NCI-H2227 (cell line): ENCODE results near the gene GDAP1L1.

ENCODE experiments used
- DNase-seq: peaks from one replicate; lab custom pipeline; 2025; ENCODE audit not compliant: unreplicated experiment; lab: John Stamatoyannopoulos, UW

Gene GDAP1L1

DNA sequence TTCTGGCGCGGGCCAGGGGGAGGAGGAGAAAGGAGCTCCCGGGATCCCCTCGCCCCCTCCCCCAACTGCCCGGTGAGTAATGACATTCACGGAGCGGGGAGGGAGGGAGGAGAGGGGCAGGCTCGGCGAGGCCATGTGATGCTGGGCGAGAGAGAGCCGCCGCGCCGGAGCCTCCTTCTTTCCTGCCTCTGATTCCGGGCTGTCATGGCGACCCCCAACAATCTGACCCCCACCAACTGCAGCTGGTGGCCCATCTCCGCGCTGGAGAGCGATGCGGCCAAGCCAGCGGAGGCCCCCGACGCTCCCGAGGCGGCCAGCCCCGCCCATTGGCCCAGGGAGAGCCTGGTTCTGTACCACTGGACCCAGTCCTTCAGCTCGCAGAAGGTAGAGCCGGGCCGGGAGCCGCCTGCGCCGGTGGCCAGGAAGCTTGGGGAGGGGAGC, at the start of gene GDAP1L1:
GDAP1L1 (plus strand) TSS at position 178 of the 441 bp plus-strand sequence; CDS start at position 205, 27 bp downstream.
- DNase-seq: peak; percentile 82

GRCh38 chr20:44198872-44199271, 48.2 kb upstream of the GDAP1L1 start:
- no peak for DNase-seq

GRCh38 chr20:44199877-44200276, 47.2 kb upstream of the GDAP1L1 start:
- no peak for DNase-seq

DNA sequence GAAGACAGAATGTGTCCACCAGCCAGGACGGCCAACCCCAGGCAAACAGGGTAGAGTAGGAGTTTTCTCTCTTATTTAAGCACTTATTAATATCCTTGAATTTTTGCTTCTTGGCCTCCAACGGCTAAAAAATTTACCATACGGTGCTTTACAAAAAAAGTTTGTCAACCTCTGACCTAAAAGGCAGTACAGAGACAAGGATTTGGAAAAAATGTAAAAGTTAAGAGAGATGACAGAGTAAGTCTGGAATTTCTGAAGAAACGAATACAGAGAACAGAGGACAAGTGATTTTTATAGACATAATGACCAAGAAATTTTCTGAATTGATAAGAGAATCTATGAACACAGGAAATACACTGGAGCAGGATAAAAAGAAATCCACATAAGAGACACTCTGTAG, 46.7 kb upstream of the GDAP1L1 start:
- no peak for DNase-seq

DNA sequence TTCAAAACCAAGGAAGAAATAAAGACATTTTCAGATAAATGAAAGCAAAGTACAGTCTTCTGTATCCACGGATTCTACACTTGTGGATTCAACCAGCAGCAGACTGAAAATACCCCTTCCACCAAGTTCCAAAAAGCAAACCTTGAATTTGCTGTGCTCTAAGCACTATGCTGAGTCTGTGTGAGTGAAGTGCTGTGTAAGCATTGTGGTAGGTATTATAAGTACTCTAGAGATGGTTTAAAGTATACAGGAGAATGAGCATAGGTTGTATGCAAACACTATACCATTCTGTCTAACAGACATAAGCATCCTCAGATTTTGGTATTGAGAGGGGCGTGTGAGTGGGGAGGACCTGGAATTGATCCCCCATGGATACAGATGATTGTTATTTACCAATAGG, 46.1 kb upstream of the GDAP1L1 start:
- DNase-seq: no peak

GRCh38 chr20:44203161-44203560, 43.9 kb upstream of the GDAP1L1 start:
- DNase-seq: no peak

GRCh38 chr20:44204156-44204831, 42.8 kb upstream of the GDAP1L1 start:
- no peak for DNase-seq

DNA sequence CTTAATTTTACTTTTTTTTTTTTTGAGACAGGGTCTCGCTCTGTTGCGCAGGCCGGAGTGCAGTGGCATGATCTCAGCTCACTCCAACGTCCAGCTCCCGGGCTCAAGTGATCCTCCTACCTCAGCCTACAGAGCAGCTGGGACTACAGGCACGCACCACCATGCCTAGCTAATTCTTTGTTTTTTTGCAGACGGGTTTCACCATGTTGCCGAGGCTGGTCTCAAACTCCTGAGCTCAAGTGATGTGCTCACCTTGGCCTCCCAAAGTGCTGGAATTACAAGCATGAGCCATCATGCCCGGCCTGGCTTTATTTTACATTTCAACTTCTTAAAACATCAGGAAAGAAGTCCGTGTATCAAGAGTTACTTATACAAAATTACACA, 42.3 kb upstream of the GDAP1L1 start:
- no peak for DNase-seq

- no peak for DNase-seq
These were observed 41.0 kb upstream of the GDAP1L1 start for GRCh38 chr20:44206132-44206531.

GRCh38 chr20:44207126-44207723, 39.9 kb upstream of the GDAP1L1 start:
- DNase-seq: no peak

DNA sequence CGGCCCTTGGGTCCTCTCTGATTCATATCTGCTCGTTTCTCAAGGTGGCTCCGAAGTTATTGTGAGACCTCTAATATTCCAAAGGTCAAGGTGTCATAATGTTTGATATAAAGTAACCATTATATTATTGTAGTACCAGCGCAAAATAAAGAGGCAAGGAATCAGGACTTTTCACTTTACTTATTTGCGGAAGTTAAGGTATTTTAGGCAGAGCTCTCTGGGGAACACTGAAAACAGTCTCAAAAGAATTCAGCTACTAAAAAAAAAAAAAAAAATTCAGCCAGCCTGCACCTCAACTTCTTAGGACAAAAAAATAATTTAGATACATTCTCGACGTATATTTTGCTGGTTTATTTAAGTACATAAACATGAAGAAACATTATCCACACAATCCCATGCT, 38.9 kb upstream of the GDAP1L1 start:
- DNase-seq: no peak

DNA sequence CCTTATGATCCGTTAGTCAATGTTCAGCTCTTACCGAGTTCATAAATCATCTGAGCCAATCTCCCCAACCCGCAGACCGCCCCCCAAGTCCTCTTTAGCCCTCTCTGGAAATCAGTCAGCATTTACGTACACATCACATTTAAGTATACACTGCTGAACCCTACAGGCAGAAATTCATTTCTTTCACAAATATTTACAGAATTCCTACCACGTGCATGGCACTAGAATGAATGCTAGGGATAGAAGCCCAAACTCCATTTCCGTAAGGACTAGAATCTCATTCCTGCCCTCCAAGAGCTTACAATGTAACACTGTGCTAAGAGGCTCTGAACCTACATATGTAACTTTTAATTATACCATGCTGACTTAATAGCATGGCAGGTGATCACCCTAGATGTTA, 38.3 kb upstream of the GDAP1L1 start:
- DNase-seq: no peak

DNA sequence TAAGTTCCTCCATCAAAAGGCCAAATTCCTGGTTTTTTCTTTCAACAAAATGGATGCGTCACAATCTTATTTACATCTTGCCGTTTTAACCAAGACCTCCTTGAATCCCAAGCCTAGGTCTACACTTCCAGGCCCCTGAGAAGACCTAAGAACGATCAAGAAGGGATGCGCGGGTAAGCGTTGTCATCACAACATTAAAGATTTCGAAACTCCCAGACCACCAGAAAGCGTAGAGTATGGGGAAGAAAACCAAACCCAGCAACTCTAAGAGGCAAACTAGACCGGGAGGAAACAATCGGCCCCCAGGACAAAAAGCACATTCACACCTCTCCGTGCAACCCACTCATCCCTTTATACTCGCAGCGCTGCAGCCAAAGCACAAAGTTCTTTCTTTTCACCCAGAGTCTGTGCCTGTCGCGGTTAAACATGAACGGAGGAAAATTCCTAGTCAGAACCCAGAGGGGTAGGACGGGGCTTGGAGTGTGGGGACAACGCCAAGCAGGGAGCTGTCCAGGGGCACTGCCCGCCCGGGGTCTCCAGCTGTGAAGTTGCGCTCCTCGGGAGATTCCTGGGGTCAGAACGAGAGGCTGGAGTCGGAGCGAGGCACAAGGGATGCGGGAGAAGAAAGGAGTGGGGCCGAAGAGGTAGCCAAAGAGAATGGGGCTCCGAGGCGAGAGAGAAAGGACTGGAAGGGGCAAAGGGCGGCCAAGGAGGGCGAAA, 37.3 kb upstream of the GDAP1L1 start:
- peak; percentile 33 for DNase-seq

- DNase-seq: peak; percentile 98
These were observed 36.5 kb upstream of the GDAP1L1 start, which contains the start of gene OSER1 for GRCh38 chr20:44210406-44211176. TSS of gene OSER1 (minus strand) at chr20:44210771. CDS start at chr20:44206957, 3,814 bp downstream.

- peak; percentile 72 for DNase-seq
These were observed 35.7 kb upstream of the GDAP1L1 start for GRCh38 chr20:44211177-44212039.

- no peak for DNase-seq
These were observed 34.3 kb upstream of the GDAP1L1 start for GRCh38 chr20:44212792-44213191.

GRCh38 chr20:44215125-44215524, 32.0 kb upstream of the GDAP1L1 start:
- peak; percentile 74 for DNase-seq

DNA sequence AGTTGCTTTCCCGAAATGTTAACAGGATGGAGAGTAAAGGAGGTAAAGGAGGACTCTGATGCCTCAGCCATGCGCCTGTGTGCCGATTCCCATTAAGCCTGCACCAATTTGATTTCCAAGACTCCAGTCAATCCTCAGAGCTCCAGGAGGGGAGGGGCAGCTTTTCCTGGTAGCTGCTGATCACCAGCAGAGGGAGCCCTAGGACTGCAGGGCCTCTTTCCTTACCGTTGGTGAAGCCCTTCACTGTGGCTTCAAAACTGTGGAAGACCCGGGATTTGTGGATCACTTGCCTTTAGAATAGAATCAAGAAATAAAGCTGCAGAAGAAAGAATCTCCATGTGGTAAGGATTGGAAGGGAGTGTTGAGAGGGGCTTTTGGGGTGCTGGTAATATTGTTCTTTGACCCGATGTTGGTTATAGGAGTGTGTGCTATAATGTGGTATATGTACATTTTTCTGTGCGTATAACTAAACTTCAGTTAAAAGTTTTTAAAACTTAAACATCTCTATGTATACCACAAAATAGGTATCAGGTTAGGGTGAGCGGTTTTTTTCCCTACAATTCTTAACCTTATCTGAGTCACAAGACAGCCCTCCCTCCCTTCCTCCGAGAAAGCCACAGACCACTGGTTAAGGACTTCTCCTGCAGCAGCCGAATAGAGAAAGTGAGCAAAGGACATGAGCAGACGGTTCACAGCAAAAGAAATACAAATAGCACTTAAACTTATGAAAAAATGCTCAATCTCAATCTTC, 29.6 kb upstream of the GDAP1L1 start:
- peak; percentile 82 for DNase-seq

GRCh38 chr20:44218446-44218845, 28.7 kb upstream of the GDAP1L1 start:
- DNase-seq: no peak
